OCI-LY7 (cell line): ENCODE results near the gene GFY. TPM values are rescaled to one million over a fixed set of nuclear protein-coding genes. Genes with fewer than 3 reads are reported as not detected.

ENCODE experiments used
- BruUV-seq: library from RNA; stranded (reverse); fragments of 400-500 nt; replicated peaks from 2 replicates; lab custom pipeline; 2021; lab: Mats Ljungman, UMichigan
- CTCF ChIA-PET: fragments of 300-600 bp; sonication (Branson Sonifier 250); formaldehyde crosslinking; loops from one replicate; lab custom pipeline; 2022; ENCODE audit warnings: antibody characterized with exemption; ENCODE audit not compliant: unreplicated experiment; lab: Charles Lee
- POLR2A ChIA-PET: fragments of 300-600 bp; sonication (Branson Sonifier 250); formaldehyde crosslinking; loops from one replicate; lab custom pipeline; 2022; ENCODE audit warnings: antibody characterized with exemption; lab: Charles Lee
- DNase-seq: peaks from one replicate; pipeline ENCODE4 v3.0.0-alpha.2; 2015; ENCODE audit warnings: low spot score
- H2AFZ ChIP-seq: fragments of 200-600 bp; sonication (generic), shearing (Covaris generic); 2 replicates; pipeline ENCODE4 v1.6.1; 2014; ENCODE audit warnings: mild to moderate bottlenecking, antibody characterized with exemption, low read length, moderate library complexity
- H3K27ac ChIP-seq: fragments of 200-600 bp; sonication (generic); 2 replicates; pipeline ENCODE4 v1.5.1; 2014; ENCODE audit warnings: mixed run types, low read depth, mild to moderate bottlenecking, moderate library complexity, low read length, inconsistent platforms; ENCODE audit not compliant: poor library complexity, severe bottlenecking
- H3K36me3 ChIP-seq: fragments of 200-600 bp; sonication (generic); 2 replicates; pipeline ENCODE4 v1.6.1; 2014; ENCODE audit warnings: mild to moderate bottlenecking, antibody characterized with exemption, low read length, moderate library complexity, mixed read lengths; ENCODE audit not compliant: insufficient read depth
- H3K4me1 ChIP-seq: fragments of 200-600 bp; sonication (generic); 2 replicates; pipeline ENCODE4 v1.5.1; 2014; ENCODE audit warnings: mild to moderate bottlenecking, low read length; ENCODE audit not compliant: insufficient read depth, poor library complexity, severe bottlenecking
- H3K4me2 ChIP-seq: fragments of 200-600 bp; sonication (generic); 2 replicates; pipeline ENCODE4 v1.6.1; 2014; ENCODE audit warnings: mild to moderate bottlenecking, low read length
- H3K4me3 ChIP-seq: fragments of 200-600 bp; sonication (generic); 2 replicates; pipeline ENCODE4 v1.5.1; 2014; ENCODE audit warnings: mild to moderate bottlenecking, low read depth, low read length; ENCODE audit not compliant: poor library complexity, severe bottlenecking
- H3K79me2 ChIP-seq: fragments of 200-600 bp; sonication (generic); 2 replicates; pipeline ENCODE4 v1.6.1; 2016; ENCODE audit warnings: low read depth, mild to moderate bottlenecking, low read length, moderate library complexity, mixed read lengths; ENCODE audit not compliant: insufficient read depth
- H3K9me2 ChIP-seq: fragments of 200-600 bp; sonication (generic); 2 replicates; pipeline ENCODE4 v1.6.1; 2016; ENCODE audit warnings: mild to moderate bottlenecking, low read length, mixed read lengths; ENCODE audit not compliant: insufficient read depth
- H3K9me3 ChIP-seq: fragments of 200-600 bp; sonication (generic); 2 replicates; pipeline ENCODE4 v1.6.1; 2014; ENCODE audit warnings: mild to moderate bottlenecking, mixed run types, low read length, mixed read lengths
- H4K20me1 ChIP-seq: fragments of 200-600 bp; sonication (generic); 2 replicates; pipeline ENCODE4 v1.6.1; 2014; ENCODE audit warnings: mild to moderate bottlenecking, antibody characterized with exemption, low read length, moderate library complexity, mixed read lengths; ENCODE audit not compliant: insufficient read depth
- CTCF ChIP-seq: fragments of 200-600 bp; sonication (generic); conservative IDR thresholded peaks from 2 replicates; pipeline ENCODE4 v1.5.1; 2014; ENCODE audit warnings: mild to moderate bottlenecking, antibody characterized with exemption, low read length, moderate library complexity, mixed read lengths
- EZH2phosphoT487 ChIP-seq: fragments of 200-600 bp; sonication (generic); IDR thresholded peaks from 2 replicates; pipeline ENCODE4 v1.6.1; 2018; ENCODE audit warnings: low read depth, borderline replicate concordance, mild to moderate bottlenecking, mixed run types, antibody characterized with exemption, low read length, moderate library complexity, mixed read lengths
- intact Hi-C: fragments of 100-400 bp; cut with micrococcal nuclease; formaldehyde crosslinking; loops from one replicate; pipeline ENCODE4 v1.10.0; 2022; ENCODE audit not compliant: unreplicated experiment
- total RNA-seq, 2 experiments: library from RNA; depleted of rRNA in 1 of 2; stranded (reverse); fragments of >200 nt in 1 of 2; shearing (Covaris generic) in 1 of 2; gene quantifications; 2 replicates each; pipeline ENCODE4 v1.2.3, GENCODE V29; 2014 to 2022

Gene GFY
- total RNA-seq, 2 experiments from 2014 or later: not detected

- no peaks in the 10 kb centered on the region for H3K9me3 ChIP-seq
- DNase-seq: no peak
- no peaks in the 10 kb centered on the region for H3K9me2 ChIP-seq
- CTCF ChIA-PET: no interaction called here
- H4K20me1 ChIP-seq: no peaks in the 10 kb centered on the region
- BruUV-seq: no TSS peak
- H3K79me2 ChIP-seq: no peaks in the 10 kb centered on the region
- H3K4me3 ChIP-seq: no peak overlapping the region
- POLR2A ChIA-PET: no interaction called here
- H3K4me2 ChIP-seq: no peak overlapping the region
- H2AFZ ChIP-seq: no peak overlapping the region
- H3K27ac ChIP-seq: no peak overlapping the region
- TF ChIP-seq EZH2phosphoT487 (no peak), CTCF (no peak)
- peaks cover 11% of the 10 kb centered on the region for H3K4me1 ChIP-seq
- no peaks in the 10 kb centered on the region for H3K36me3 ChIP-seq
- intact Hi-C loops: no loop called here
Measured at GRCh38 chr19:49438261-49438660, 13.1 kb downstream of the GFY start.

GRCh38 chr19:49439836-49440235, 14.6 kb downstream of the GFY start:
- H3K4me3 ChIP-seq: no peak overlapping the region
- TF ChIP-seq EZH2phosphoT487 (no peak), CTCF (no peak)
- H3K79me2 ChIP-seq: no peaks in the 10 kb centered on the region
- POLR2A ChIA-PET: no interaction called here
- no peaks in the 10 kb centered on the region for H4K20me1 ChIP-seq
- BruUV-seq: no TSS peak
- H3K9me2 ChIP-seq: no peaks in the 10 kb centered on the region
- H3K27ac ChIP-seq: no peak overlapping the region
- CTCF ChIA-PET: no interaction called here
- DNase-seq: no peak
- intact Hi-C loops: loop anchor here (10.0 kb wide), 1 partner anchor 105 kb away; the partner anchor contains the start of gene CD37
- H3K36me3 ChIP-seq: no peaks in the 10 kb centered on the region
- H3K9me3 ChIP-seq: no peaks in the 10 kb centered on the region
- peaks cover 11% of the 10 kb centered on the region for H3K4me1 ChIP-seq
- H3K4me2 ChIP-seq: no peak overlapping the region
- H2AFZ ChIP-seq: no peak overlapping the region

GRCh38 chr19:49440439-49441209, 15.4 kb downstream of the GFY start:
- H4K20me1 ChIP-seq: no peaks in the 10 kb centered on the region
- intact Hi-C loops: loop anchor here (10.0 kb wide), 1 partner anchor 106 kb away; the partner anchor contains the start of gene CD37
- H2AFZ ChIP-seq: no peak overlapping the region
- peaks cover 11% of the 10 kb centered on the region for H3K4me1 ChIP-seq
- H3K4me3 ChIP-seq: no peak overlapping the region
- ChIA-PET POLR2A (no interaction called here), CTCF (no interaction called here)
- no peak overlapping the region for H3K4me2 ChIP-seq
- no peaks in the 10 kb centered on the region for H3K9me3 ChIP-seq
- H3K79me2 ChIP-seq: no peaks in the 10 kb centered on the region
- no TSS peak for BruUV-seq
- no peaks in the 10 kb centered on the region for H3K9me2 ChIP-seq
- DNase-seq: no peak
- no peak overlapping the region for H3K27ac ChIP-seq
- no peaks in the 10 kb centered on the region for H3K36me3 ChIP-seq
- TF ChIP-seq EZH2phosphoT487: no peak
- TF ChIP-seq CTCF: no peak
